Thoracic aorta (tissue), 2 donors: ENCODE data around the gene SSR4. TPM values are rescaled to one million over a fixed set of nuclear protein-coding genes. Genes with fewer than 3 reads are reported as not detected.

ENCODE experiments used
- ATAC-seq: fragments of 150-250 bp; one replicate; pipeline ENCODE4 v1.8.0; 2017; ENCODE audit warnings: low read depth; ENCODE audit not compliant: insufficient number of reproducible peaks, low FRiP score
- DNase-seq: peaks from one replicate; pipeline ENCODE4 v3.0.0-alpha.2; 2020; ENCODE audit warnings: low spot score
- H3K27ac ChIP-seq, 2 donors: fragments of 200-600 bp; sonication (generic); 1 replicate in 1 of 2; 2 replicates in 1 of 2; pipeline ENCODE4 v1.5.1; 2016; ENCODE audit warnings: mild to moderate bottlenecking in 2 of 2, moderate library complexity in 2 of 2
- H3K27me3 ChIP-seq: fragments of 200-600 bp; sonication (generic); replicated peaks from 2 replicates; pipeline ENCODE4 v1.6.0; 2016; ENCODE audit warnings: mild to moderate bottlenecking; ENCODE audit not compliant: insufficient read depth
- H3K36me3 ChIP-seq: fragments of 200-600 bp; sonication (generic); one replicate; pipeline ENCODE4 v1.5.1; 2016
- H3K4me1 ChIP-seq, 2 donors: fragments of 200-600 bp; sonication (generic); 1 replicate in 1 of 2; 2 replicates in 1 of 2; pipeline versions ENCODE4 v1.5.1 to v1.6.0; 2016; ENCODE audit warnings: low read depth in 2 of 2, mild to moderate bottlenecking in 1 of 2; ENCODE audit not compliant: control insufficient read depth in 1 of 2
- H3K4me3 ChIP-seq: fragments of 200-600 bp; sonication (generic); 2 replicates; pipeline ENCODE4 v1.5.1; 2016; ENCODE audit warnings: mild to moderate bottlenecking
- H3K9me3 ChIP-seq: fragments of 200-600 bp; sonication (generic); 2 replicates; pipeline ENCODE4 v1.5.1; 2016
- CTCF ChIP-seq: fragments of 200-600 bp; sonication (generic); IDR thresholded peaks from one replicate; pipeline ENCODE4 v1.5.1; 2019; ENCODE audit warnings: antibody characterized with exemption
- total RNA-seq, 2 donors: library from RNA; depleted of rRNA; stranded (reverse); fragments of >200 nt; gene quantifications; one replicate each; pipeline versions ENCODE4 v1.1.0 to v1.2.3, GENCODE V29; 2016

The SSR4 gene
- total RNA-seq, 2 donors from 2014 or later = 103 to 299 TPM

- DNase-seq (no peak), ATAC-seq (no peak)
These were observed 10.2 kb downstream of the SSR4 start for GRCh38 chrX:153804621-153805020.

GRCh38 chrX:153805436-153805835 is 11.0 kb downstream of the SSR4 start:
- no peak for ATAC-seq
- no peaks in the 10 kb centered on the region for H3K36me3 ChIP-seq
- H3K4me3 ChIP-seq = no peak overlapping the region
- H3K4me1 ChIP-seq = peaks cover 0 to 5% of the 10 kb centered on the region in 2 donors
- TF ChIP-seq CTCF = no peak
- H3K9me3 ChIP-seq = no peaks in the 10 kb centered on the region
- no peak for DNase-seq
- H3K27me3 ChIP-seq = no peaks in the 10 kb centered on the region
- H3K27ac ChIP-seq = no peak overlapping the region

More at GRCh38 chrX:153804621-153805020, 10.2 kb downstream of the SSR4 start:
- H3K27me3 ChIP-seq = no peaks in the 10 kb centered on the region
- H3K9me3 ChIP-seq = no peaks in the 10 kb centered on the region
- H3K4me3 ChIP-seq = no peak overlapping the region
- H3K36me3 ChIP-seq = no peaks in the 10 kb centered on the region
- TF ChIP-seq CTCF = no peak
- peaks cover 0 to 6% of the 10 kb centered on the region in 2 donors for H3K4me1 ChIP-seq
- no peak overlapping the region for H3K27ac ChIP-seq

GRCh38 chrX:153806999-153807575 is 12.6 kb downstream of the SSR4 start:
- no peak overlapping the region for H3K4me3 ChIP-seq
- H3K4me1 ChIP-seq = no peaks in the 10 kb centered on the region
- DNase-seq = no peak
- no peak for TF ChIP-seq CTCF
- no peaks in the 10 kb centered on the region for H3K36me3 ChIP-seq
- ATAC-seq = no peak
- no peaks in the 10 kb centered on the region for H3K9me3 ChIP-seq
- no peak overlapping the region for H3K27ac ChIP-seq
- no peaks in the 10 kb centered on the region for H3K27me3 ChIP-seq

GRCh38 chrX:153807976-153808375 is 13.5 kb downstream of the SSR4 start:
- Histone ChIP-seq H3K9me3 (no peaks in the 10 kb centered on the region), H3K4me1 (no peaks in the 10 kb centered on the region), H3K4me3 (no peak overlapping the region), H3K27me3 (no peaks in the 10 kb centered on the region), H3K27ac (no peak overlapping the region), H3K36me3 (no peaks in the 10 kb centered on the region)
- no peak for ATAC-seq
- no peak for TF ChIP-seq CTCF
- no peak for DNase-seq

GRCh38 chrX:153812220-153812619 is 17.8 kb downstream of the SSR4 start:
- TF ChIP-seq CTCF = no peak
- H3K4me1 ChIP-seq = no peaks in the 10 kb centered on the region
- no peak overlapping the region for H3K27ac ChIP-seq
- no peaks in the 10 kb centered on the region for H3K27me3 ChIP-seq
- ATAC-seq = no peak
- no peak overlapping the region for H3K4me3 ChIP-seq
- H3K9me3 ChIP-seq = no peaks in the 10 kb centered on the region
- DNase-seq = no peak
- H3K36me3 ChIP-seq = no peaks in the 10 kb centered on the region
